DMS 273 treated with DMSO at 0.1 percent for 48 hours (cell line): ENCODE measurements around the gene COPZ1.

ENCODE experiments used
- DNase-seq: peaks from one replicate; lab custom pipeline; 2025; lab: John Stamatoyannopoulos, UW

Gene COPZ1

DNA sequence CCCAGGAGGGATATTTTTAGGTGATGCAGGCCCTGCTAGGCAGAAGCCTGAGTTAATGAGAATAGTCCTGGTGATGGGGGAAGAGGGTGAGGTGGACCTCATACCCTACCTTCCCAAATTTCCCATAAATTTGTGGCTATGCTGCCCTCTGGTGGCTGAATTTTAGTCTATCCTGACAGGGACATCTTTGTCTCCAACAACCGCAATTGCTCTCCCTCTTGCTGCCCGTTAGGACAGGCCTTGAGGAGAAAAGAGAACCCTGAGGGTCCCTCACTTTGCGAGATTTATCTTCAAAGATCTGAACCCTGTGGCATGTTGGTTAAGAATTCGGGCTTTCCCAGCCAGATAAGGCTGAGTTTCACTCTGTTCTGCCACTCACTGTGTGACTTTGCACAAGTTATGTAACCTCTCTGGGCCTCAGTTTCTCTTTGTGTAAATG, 69.4 kb downstream of the COPZ1 start:
- DNase-seq = no peak

DNA sequence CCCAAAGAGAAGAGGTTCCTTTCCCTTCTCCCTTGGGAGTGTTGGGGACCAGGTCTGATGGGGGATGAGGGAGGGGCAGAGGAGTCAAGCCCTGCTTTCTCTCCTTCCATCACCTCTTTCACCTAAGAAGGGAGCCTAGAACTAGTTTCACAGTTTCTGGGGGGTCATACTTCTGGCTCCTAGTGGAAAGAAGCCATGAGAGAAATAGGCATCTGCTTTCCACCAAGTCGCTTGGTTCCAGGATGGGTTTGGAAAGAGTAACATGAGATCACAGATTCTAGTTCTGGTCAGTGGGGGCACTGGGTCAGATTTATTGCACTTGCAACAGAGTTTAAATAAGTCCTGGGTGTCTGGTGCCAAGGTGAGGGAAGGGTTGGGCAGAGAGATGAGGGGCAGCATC, 70.1 kb downstream of the COPZ1 start:
- DNase-seq = no peak

DNA sequence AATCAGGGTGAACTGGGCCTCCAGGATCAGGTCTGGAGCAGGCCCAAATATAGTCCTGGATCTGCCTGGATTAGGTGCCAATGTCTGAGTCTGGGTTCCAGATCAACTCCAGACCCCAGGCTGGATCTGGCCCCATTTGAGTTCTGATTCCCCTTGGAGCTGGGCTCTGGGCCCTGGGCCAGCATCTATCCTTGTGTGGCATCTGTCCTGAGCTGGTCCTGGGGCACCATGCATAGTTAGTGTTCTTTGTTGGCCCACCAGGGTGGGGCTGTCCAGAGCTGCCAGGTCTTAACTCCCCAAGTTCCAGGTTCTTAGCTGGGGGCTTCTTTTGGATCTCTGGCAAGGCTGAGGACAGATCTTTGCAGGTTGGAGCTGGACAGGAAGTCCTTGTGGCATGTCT, 70.6 kb downstream of the COPZ1 start:
- no peak for DNase-seq

DNA sequence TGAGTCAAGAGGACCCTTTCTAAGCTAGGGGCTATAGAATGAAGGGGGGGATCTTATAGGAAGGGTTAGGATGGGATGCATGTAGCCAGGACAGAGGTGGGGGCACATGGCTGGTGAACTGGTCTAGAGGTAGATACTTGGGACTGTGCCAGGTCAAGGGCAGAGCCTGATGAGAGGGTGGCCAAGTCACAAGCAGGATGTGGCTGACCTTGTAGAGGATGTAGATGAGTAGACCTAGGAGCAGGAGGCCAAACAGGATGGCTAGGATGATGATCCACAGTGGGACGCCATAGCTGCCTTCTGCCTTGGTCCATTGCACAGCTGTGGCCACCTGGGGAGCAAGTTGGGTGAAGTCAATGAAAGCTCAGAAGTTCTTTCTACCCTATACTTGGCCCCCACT, 72.2 kb downstream of the COPZ1 start:
- DNase-seq = no peak

DNA sequence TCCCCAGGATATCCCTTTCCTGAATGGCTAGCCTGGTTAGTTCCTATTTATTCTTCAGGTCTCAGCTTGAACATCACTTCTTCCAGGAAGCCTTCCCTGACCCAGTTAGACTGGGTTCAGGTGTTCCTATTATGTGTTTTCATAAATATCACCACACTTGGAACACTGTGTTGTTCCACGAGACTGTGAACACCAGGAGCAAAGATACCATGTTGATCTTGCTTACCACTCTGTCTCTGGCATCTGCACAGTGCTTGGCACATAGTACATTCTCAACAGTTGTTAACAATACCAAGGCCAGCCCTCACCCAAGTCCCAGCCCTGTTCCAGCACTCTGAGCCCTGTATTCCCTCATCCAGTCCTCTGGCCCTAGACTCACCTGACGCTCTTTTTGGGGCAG, 73.3 kb downstream of the COPZ1 start:
- DNase-seq = no peak

DNA sequence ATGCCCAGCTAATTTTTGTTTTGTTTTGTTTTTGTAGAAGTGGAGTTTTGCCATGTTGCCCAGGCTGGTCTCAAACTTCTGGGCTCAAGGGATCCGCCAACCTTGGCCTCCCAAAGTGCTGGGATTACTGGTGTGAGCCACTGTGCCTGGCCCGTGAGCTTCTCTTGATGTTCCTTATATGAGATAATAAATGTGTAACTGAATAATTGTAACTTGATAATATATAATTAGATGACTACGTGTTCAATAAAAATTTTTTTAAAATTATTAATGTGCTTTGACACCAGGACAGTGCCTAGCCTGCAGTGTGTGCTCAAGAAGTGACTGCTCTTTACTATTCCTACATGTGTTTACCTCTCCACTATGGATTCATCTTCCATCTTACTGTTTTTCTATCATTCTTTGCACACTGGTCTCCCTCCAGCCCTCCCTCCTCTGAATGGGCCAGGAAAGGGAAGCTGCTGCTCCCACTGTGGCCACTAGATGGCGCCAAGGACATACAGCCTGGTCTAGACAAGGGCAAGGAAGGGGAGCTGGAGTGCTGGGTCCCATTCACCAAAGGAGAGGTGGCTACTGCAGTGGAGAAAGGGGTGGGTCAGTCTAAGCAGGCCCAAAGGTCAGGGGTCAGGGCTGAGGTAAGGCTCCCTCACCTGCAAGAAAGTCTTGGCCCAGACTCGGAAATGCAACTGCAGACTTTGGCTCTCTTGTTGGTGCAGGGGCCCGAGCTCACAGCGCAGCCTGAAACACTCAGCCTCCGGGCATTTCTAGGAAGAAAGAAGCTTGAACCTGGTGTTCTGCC, 74.3 kb downstream of the COPZ1 start:
- no peak for DNase-seq

DNA sequence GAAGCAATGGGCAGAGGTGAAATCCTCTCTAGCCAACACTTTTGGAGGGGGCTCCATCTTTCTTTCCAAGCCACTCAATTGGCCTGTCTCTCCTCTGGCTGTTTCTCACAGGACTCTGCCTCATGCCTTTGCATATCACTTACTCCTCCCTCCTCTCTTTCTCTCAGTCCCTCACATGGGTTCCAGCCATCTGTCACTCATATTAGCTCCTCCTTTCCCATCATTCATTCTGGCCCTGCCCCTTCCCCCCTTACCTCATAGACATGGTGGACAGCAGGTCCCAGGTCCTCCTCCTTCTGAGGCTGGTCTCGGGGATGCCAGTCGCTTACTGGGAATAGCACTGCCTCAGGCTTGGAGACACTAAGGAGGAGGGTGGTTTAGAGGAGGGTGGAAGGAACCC, 76.2 kb downstream of the COPZ1 start:
- no peak for DNase-seq
